HFFc6 (cell line): ENCODE results near the gene SLC4A5. TPM values are rescaled to one million over a fixed set of nuclear protein-coding genes. Genes with fewer than 3 reads are reported as not detected.

Source experiments
- DNase-seq: peaks from one replicate; pipeline ENCODE4 v3.0.0-alpha.2; 2018
- H3K27ac Mint-ChIP-seq: 2 replicates; pipeline ENCODE4 v1.8.0; 2020; ENCODE audit warnings: mild to moderate bottlenecking, mixed read lengths
- H3K27me3 Mint-ChIP-seq: 2 replicates; pipeline ENCODE4 v1.8.0; 2021; ENCODE audit warnings: mild to moderate bottlenecking, moderate library complexity, mixed read lengths; ENCODE audit not compliant: insufficient read depth
- H3K36me3 Mint-ChIP-seq: 2 replicates; pipeline ENCODE4 v1.8.0; 2021; ENCODE audit warnings: low read depth, mixed read lengths
- H3K4me1 Mint-ChIP-seq: 2 replicates; pipeline ENCODE4 v1.8.0; 2020; ENCODE audit warnings: low read depth, mixed read lengths
- H3K4me3 Mint-ChIP-seq: 2 replicates; pipeline ENCODE4 v1.8.0; 2020; ENCODE audit warnings: mild to moderate bottlenecking, moderate library complexity, mixed read lengths
- H3K9me3 Mint-ChIP-seq: 2 replicates; pipeline ENCODE4 v1.8.0; 2020; ENCODE audit warnings: mild to moderate bottlenecking, mixed read lengths
- CTCF ChIP-seq: fragments of 200-600 bp; sonication (generic); IDR thresholded peaks from 2 replicates; pipeline ENCODE4 v1.5.0; 2021; ENCODE audit warnings: antibody characterized with exemption, mild to moderate bottlenecking
- total RNA-seq, 6 experiments: library from RNA; stranded (reverse); fragmentation: NEBNext Ultra II Directional; extraction: Animal tissue kit (Norgen Biotek cat#: 25700); gene quantifications; 2 replicates in 1 of 6; 3 replicates in 5 of 6; pipeline ENCODE4 v1.2.3, GENCODE V29; 2021

Gene SLC4A5
- total RNA-seq, 6 experiments from 2014 or later = 0.19 to 0.40 (median 0.31) TPM; not detected in 3

- Mint-ChIP-seq H3K4me1 (no peaks in the 10 kb centered on the region), H3K36me3 (no peaks in the 10 kb centered on the region), H3K4me3 (no peak overlapping the region), H3K27me3 (peaks cover 60% of the 10 kb centered on the region), H3K9me3 (no peaks in the 10 kb centered on the region), H3K27ac (no peak overlapping the region)
- TF ChIP-seq CTCF = no peak
- no peak for DNase-seq
Observed at GRCh38 chr2:74275228-74275627, 68.0 kb downstream of the SLC4A5 start.

GRCh38 chr2:74269667-74270066 lies 73.5 kb downstream of the SLC4A5 start:
- Mint-ChIP-seq H3K27me3 (peaks cover 30% of the 10 kb centered on the region), H3K36me3 (no peaks in the 10 kb centered on the region), H3K4me3 (no peak overlapping the region), H3K4me1 (no peaks in the 10 kb centered on the region), H3K9me3 (no peaks in the 10 kb centered on the region), H3K27ac (no peak overlapping the region)
- no peak for TF ChIP-seq CTCF
- no peak for DNase-seq

GRCh38 chr2:74267068-74267467 lies 76.1 kb downstream of the SLC4A5 start:
- no peak for DNase-seq

GRCh38 chr2:74264281-74264680 lies 78.9 kb downstream of the SLC4A5 start:
- Mint-ChIP-seq H3K4me3 (no peak overlapping the region), H3K27ac (no peak overlapping the region), H3K36me3 (no peaks in the 10 kb centered on the region), H3K9me3 (no peaks in the 10 kb centered on the region), H3K4me1 (peaks cover 10% of the 10 kb centered on the region), H3K27me3 (peaks cover 23% of the 10 kb centered on the region)
- TF ChIP-seq CTCF = no peak
- DNase-seq = no peak

More at GRCh38 chr2:74267068-74267467, 76.1 kb downstream of the SLC4A5 start:
- TF ChIP-seq CTCF = no peak
- Mint-ChIP-seq H3K36me3 (no peaks in the 10 kb centered on the region), H3K4me1 (peaks cover under 1% of the 10 kb centered on the region), H3K4me3 (no peak overlapping the region), H3K27ac (no peak overlapping the region), H3K27me3 (peaks cover 32% of the 10 kb centered on the region), H3K9me3 (no peaks in the 10 kb centered on the region)

GRCh38 chr2:74262681-74263080 lies 80.5 kb downstream of the SLC4A5 start:
- TF ChIP-seq CTCF = no peak
- DNase-seq = no peak
- Mint-ChIP-seq H3K27me3 (peaks cover 22% of the 10 kb centered on the region), H3K27ac (no peak overlapping the region), H3K36me3 (no peaks in the 10 kb centered on the region), H3K9me3 (no peaks in the 10 kb centered on the region), H3K4me3 (no peak overlapping the region), H3K4me1 (peaks cover 10% of the 10 kb centered on the region)
